HG03469 (cell line): ENCODE data around the gene HEBP2.
A peak's percentile ranks its signal among the peaks of the same experiment; 100 is the strongest.

Source experiments
- ATAC-seq: cut with Tn5 transposase; IDR thresholded peaks from one replicate; pipeline ENCODE4 v1.9.1; 2021; ENCODE audit warnings: mild to moderate bottlenecking, moderate library complexity, moderate number of reproducible peaks; ENCODE audit not compliant: unreplicated experiment

The HEBP2 gene

GRCh38 chr6:138450445-138450844, 46.4 kb downstream of the HEBP2 start:
- ATAC-seq, result peak; percentile 70

DNA sequence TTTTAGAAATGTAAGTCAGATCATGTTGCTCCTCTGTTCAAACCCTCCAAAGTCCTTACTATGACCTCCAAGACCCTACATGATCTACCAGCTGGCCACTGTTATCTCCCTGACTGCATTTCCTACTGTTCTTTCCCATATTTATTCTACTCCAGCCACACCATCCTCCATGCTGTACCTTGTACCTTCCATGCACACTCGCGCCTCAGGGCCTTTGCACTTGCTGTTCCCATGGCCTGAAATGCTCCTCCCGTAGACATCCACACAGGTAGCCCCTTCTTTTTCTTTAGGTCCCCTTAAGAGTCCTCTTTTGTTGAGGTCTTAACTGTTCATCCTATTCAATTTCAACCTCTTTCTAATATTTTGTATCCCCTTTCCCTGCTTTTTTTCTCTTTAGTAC, 47.0 kb downstream of the HEBP2 start:
- ATAC-seq, result no peak

DNA sequence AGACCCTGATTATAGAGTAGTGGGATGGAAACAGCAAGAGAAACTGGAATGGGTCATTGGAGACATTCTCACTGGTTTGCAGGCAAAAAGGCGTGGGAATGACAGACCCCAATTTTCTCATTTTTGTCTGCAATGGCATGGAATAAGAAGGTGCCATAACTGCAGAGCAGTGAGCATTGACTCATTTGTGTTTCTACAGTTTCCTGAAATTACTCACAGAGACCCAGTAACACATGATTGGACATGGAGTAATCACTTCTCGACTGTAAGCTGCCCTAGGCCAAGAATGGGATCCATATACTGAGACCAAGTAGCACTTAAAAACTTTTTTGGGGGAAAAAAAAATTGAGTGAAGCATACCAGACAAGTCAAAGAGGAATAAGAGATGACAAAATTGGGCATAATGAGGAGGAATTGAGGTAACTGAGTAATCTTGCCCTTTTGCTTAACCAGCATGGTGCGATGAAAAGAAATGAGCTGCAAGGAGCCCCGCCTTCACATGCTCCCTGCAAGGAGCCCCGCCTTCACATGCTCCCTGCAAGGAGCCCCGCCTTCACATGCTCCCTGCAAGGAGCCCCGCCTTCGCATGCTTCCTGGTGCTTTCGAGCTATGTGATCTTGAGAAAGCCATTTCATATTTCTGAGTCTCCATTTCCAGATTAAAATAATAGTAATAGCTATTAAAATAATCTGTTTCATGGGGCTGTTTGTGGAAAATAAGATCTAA, 51.1 kb downstream of the HEBP2 start:
- ATAC-seq, result no peak

GRCh38 chr6:138455746-138456400, 51.9 kb downstream of the HEBP2 start:
- ATAC-seq, result peak; percentile 96

GRCh38 chr6:138456401-138456790, 52.4 kb downstream of the HEBP2 start:
- no peak for ATAC-seq

GRCh38 chr6:138461647-138462046, 57.6 kb downstream of the HEBP2 start:
- ATAC-seq, result no peak

- ATAC-seq, result no peak
These were observed 60.1 kb downstream of the HEBP2 start for GRCh38 chr6:138464085-138464484.

DNA sequence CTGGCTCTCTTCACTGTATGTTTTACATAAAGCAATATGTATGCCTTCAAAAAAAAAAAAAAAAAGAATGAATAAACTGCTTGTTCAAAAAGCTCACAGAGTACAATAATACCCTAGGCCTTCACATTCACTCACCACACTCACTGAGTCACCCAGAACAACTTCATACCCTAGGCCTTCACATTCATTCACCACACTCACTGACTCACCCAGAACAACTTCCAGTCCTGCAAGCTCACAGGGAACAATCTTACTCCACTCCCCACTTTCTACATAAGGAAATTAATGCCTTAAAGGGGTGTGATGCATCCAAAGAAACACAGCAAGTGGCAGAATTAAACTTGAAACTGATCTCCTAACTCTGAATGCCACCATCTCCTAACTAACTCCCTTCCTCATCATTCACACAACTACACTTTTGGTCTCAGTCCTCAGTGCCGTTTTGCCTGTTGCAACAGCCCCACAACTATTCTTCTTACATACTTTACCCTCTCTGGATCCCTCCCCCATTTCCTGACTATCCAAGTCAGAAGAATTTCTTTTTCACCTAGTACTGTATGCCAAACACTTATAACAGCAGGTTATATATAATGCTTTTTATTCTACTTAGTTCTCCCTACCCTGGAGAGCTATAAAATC, 61.1 kb downstream of the HEBP2 start:
- ATAC-seq, result no peak

GRCh38 chr6:138467901-138468300, 63.9 kb downstream of the HEBP2 start:
- ATAC-seq, result no peak

GRCh38 chr6:138468320-138469015, 64.4 kb downstream of the HEBP2 start:
- no peak for ATAC-seq
